HL-60 (cell line): ENCODE data around the gene ANKRD18A.
"Not testable (repeated sequence)": the region's sequence is repeated elsewhere in the genome, so short reads cannot be mapped to it uniquely, and the experiment has no call there.

Experiments used
- GABPA ChIP-seq: IDR thresholded peaks from 2 replicates; pipeline ENCODE4 v1.6.1; 2012; ENCODE audit warnings: low read depth
- POLR2AphosphoS5 ChIP-seq: IDR thresholded peaks from 2 replicates; pipeline ENCODE4 v1.6.1; 2012; ENCODE audit warnings: low read depth
- TF ChIP-seq, protein P1 (sequence below): IDR thresholded peaks from one replicate; pipeline ENCODE4 v1.5.1; 2011; ENCODE audit warnings: low read length, control low read depth, inconsistent platforms; ENCODE audit not compliant: insufficient read depth

DNA sequence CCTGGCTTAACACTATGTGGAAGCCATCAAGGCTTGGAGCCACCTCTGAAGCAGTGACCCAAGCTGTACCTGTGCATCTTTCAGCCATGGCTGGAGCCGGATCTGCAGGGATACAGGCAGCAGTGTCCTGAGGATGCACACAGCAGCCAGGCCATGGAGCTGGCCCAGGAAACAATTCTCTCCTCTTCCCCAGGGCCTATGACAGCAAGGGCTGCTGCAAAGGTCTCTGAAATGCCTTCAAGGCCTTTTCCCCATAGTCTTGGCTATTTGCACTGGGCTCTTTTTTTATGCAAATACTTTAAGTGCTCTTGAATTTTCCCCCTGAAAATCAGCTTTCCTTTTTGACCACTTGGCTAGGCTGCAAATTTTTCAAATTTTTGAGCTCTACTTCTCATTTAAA, 56.5 kb downstream of the ANKRD18A start:
- TF ChIP-seq, protein P1, sequence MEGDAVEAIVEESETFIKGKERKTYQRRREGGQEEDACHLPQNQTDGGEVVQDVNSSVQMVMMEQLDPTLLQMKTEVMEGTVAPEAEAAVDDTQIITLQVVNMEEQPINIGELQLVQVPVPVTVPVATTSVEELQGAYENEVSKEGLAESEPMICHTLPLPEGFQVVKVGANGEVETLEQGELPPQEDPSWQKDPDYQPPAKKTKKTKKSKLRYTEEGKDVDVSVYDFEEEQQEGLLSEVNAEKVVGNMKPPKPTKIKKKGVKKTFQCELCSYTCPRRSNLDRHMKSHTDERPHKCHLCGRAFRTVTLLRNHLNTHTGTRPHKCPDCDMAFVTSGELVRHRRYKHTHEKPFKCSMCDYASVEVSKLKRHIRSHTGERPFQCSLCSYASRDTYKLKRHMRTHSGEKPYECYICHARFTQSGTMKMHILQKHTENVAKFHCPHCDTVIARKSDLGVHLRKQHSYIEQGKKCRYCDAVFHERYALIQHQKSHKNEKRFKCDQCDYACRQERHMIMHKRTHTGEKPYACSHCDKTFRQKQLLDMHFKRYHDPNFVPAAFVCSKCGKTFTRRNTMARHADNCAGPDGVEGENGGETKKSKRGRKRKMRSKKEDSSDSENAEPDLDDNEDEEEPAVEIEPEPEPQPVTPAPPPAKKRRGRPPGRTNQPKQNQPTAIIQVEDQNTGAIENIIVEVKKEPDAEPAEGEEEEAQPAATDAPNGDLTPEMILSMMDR, result not testable (repeated sequence)
- TF ChIP-seq POLR2AphosphoS5, GABPA: not testable (repeated sequence)
